Suprapubic skin (tissue), 4 donors: ENCODE results near the gene LTC4S. TPM values are rescaled to one million over a fixed set of nuclear protein-coding genes. Genes with fewer than 3 reads are reported as not detected.
A peak's percentile ranks its signal among the peaks of the same experiment; 100 is the strongest.

Experiments
- DNase-seq, 2 donors: peaks; one replicate each; pipeline ENCODE4 v3.0.0-alpha.2; 2019; ENCODE audit warnings: low spot score in 2 of 2
- H3K27ac ChIP-seq: fragments of 200-600 bp; sonication (generic); one replicate; pipeline ENCODE4 v1.5.1; 2019
- H3K27me3 ChIP-seq: fragments of 200-600 bp; sonication (generic); one replicate; pipeline ENCODE4 v1.5.1; 2019
- H3K36me3 ChIP-seq: fragments of 200-600 bp; sonication (generic); one replicate; pipeline ENCODE4 v1.5.1; 2019
- H3K4me1 ChIP-seq: fragments of 200-600 bp; sonication (generic); one replicate; pipeline ENCODE4 v1.5.1; 2019
- H3K4me3 ChIP-seq: fragments of 200-600 bp; sonication (generic); one replicate; pipeline ENCODE4 v1.5.1; 2019; ENCODE audit warnings: mild to moderate bottlenecking
- H3K9me3 ChIP-seq: fragments of 200-600 bp; sonication (generic); one replicate; pipeline ENCODE4 v1.5.1; 2019
- CTCF ChIP-seq, 2 donors: fragments of 200-600 bp in 1 of 2; fragments of 450-650 bp in 1 of 2; sonication (generic) in 1 of 2; IDR thresholded peaks; one replicate each; pipeline ENCODE4 v1.5.1; 2016 to 2019; ENCODE audit warnings: antibody characterized with exemption in 2 of 2, mild to moderate bottlenecking in 1 of 2, moderate library complexity in 1 of 2
- EP300 ChIP-seq: sonication (generic); formaldehyde crosslinking; IDR thresholded peaks from one replicate; pipeline ENCODE4 v1.6.1; 2017; ENCODE audit warnings: antibody characterized with exemption
- POLR2A ChIP-seq, 2 donors: fragments of 450-650 bp; IDR thresholded peaks; one replicate each; pipeline ENCODE4 v1.6.1; 2017; ENCODE audit warnings: antibody characterized with exemption in 2 of 2, mild to moderate bottlenecking in 2 of 2, moderate library complexity in 2 of 2
- POLR2AphosphoS5 ChIP-seq, 3 donors: sonication (generic); formaldehyde crosslinking; IDR thresholded peaks; one replicate each; pipeline ENCODE4 v1.6.1; 2017; ENCODE audit warnings: antibody characterized with exemption in 3 of 3
- WGBS: methylation state at CpG from one replicate; pipeline ENCODE4 v1.1.5; 2018; 5-methylcytosine and 5-hydroxymethylcytosine counted together
- total RNA-seq, 4 donors: library from RNA; depleted of rRNA; stranded (reverse); fragments of >200 nt; gene quantifications; one replicate each; pipeline ENCODE4 v1.1.0, GENCODE V29; 2016

The LTC4S gene
- total RNA-seq, 4 donors from 2014 or later = 3.5 to 7.9 (median 4.5) TPM

GRCh38 chr5:179763215-179763945, 30.4 kb upstream of the LTC4S start:
- Histone ChIP-seq H3K9me3 (no peaks in the 10 kb centered on the region), H3K36me3 (peaks cover 15% of the 10 kb centered on the region), H3K4me3 (no peak overlapping the region), H3K4me1 (peaks cover 67% of the 10 kb centered on the region), H3K27me3 (no peaks in the 10 kb centered on the region), H3K27ac (peak overlapping the region; percentile 45)
- WGBS = 27% methylated on average over 10 of the region's 10 CpGs
- TF ChIP-seq CTCF (IDR thresholded peaks at IDR 0.05) = peak; percentile 80 to 83
- TF ChIP-seq POLR2A (IDR thresholded peaks at IDR 0.05) = no peak
- no peak for TF ChIP-seq POLR2AphosphoS5 (IDR thresholded peaks at IDR 0.05)
- no peak for TF ChIP-seq EP300
- peak in 1 of 2 donors; percentile 73 for DNase-seq

GRCh38 chr5:179764056-179764455, 29.7 kb upstream of the LTC4S start:
- Histone ChIP-seq H3K9me3 (no peaks in the 10 kb centered on the region), H3K27ac (no peak overlapping the region), H3K36me3 (peaks cover 21% of the 10 kb centered on the region), H3K4me1 (peaks cover 67% of the 10 kb centered on the region), H3K27me3 (no peaks in the 10 kb centered on the region), H3K4me3 (no peak overlapping the region)
- no peak for DNase-seq
- 74% methylated on average over 8 of the region's 8 CpGs for WGBS
- no peak for TF ChIP-seq CTCF (IDR thresholded peaks at IDR 0.05)
- TF ChIP-seq POLR2AphosphoS5 (IDR thresholded peaks at IDR 0.05) = no peak
- TF ChIP-seq POLR2A (IDR thresholded peaks at IDR 0.05) = no peak
- TF ChIP-seq EP300 = no peak

DNA sequence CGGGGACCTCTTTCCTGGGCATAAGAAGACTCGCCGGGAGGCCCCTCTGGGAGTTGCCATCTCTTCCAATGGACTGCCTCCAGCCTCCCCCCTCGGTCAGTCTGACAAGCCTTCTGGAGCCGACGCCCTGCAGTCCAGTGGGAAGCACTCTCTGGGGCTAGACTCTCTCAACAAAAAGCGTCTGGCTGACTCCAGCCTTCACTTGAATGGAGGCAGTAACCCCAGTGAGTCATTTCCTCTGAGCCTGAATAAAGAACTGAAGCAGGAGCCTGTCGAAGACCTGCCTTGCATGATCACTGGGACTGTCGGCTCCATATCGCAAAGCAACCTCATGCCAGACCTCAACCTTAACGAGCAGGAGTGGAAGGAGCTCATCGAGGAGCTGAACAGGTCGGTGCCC, 28.4 kb upstream of the LTC4S start:
- H3K4me3 ChIP-seq = no peak overlapping the region
- no peak overlapping the region for H3K27ac ChIP-seq
- H3K36me3 ChIP-seq = peaks cover 34% of the 10 kb centered on the region
- no peaks in the 10 kb centered on the region for H3K9me3 ChIP-seq
- no peaks in the 10 kb centered on the region for H3K27me3 ChIP-seq
- no peak for DNase-seq
- TF ChIP-seq POLR2A (IDR thresholded peaks at IDR 0.05) = no peak
- no peak for TF ChIP-seq POLR2AphosphoS5 (IDR thresholded peaks at IDR 0.05)
- no peak for TF ChIP-seq EP300
- no peak for TF ChIP-seq CTCF (IDR thresholded peaks at IDR 0.05)
- WGBS = 44% methylated on average over 13 of the region's 13 CpGs
- H3K4me1 ChIP-seq = peaks cover 62% of the 10 kb centered on the region

DNA sequence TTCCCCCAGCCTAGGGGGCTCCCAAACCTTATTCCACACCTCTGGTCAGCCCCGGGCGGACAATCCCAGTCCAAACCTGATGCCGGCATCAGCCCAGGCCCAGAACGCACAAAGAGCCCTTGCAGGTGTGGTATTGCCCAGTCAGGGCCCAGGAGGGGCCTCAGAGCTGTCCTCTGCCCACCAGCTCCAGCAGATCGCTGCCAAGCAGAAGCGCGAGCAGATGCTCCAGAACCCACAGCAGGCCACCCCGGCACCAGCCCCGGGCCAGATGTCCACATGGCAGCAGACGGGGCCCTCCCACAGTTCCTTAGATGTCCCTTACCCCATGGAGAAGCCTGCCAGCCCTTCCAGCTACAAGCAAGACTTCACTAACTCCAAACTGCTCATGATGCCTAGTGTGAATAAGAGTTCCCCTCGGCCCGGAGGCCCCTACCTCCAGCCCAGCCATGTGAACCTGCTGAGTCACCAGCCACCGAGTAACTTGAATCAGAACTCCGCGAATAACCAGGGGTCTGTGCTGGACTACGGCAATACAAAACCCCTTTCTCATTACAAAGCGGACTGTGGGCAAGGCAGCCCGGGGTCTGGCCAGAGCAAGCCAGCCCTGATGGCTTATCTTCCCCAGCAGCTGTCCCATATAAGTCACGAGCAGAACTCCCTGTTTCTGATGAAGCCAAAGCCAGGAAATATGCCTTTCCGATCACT, 27.6 kb upstream of the LTC4S start:
- WGBS = 68% methylated on average over 10 of the region's 20 CpGs
- Histone ChIP-seq H3K36me3 (peaks cover 42% of the 10 kb centered on the region), H3K4me1 (peaks cover 59% of the 10 kb centered on the region), H3K4me3 (no peak overlapping the region), H3K9me3 (no peaks in the 10 kb centered on the region), H3K27ac (no peak overlapping the region), H3K27me3 (no peaks in the 10 kb centered on the region)
- DNase-seq = no peak
- TF ChIP-seq CTCF (IDR thresholded peaks at IDR 0.05) (no peak), EP300 (no peak), POLR2A (IDR thresholded peaks at IDR 0.05) (no peak), POLR2AphosphoS5 (IDR thresholded peaks at IDR 0.05) (no peak)

DNA sequence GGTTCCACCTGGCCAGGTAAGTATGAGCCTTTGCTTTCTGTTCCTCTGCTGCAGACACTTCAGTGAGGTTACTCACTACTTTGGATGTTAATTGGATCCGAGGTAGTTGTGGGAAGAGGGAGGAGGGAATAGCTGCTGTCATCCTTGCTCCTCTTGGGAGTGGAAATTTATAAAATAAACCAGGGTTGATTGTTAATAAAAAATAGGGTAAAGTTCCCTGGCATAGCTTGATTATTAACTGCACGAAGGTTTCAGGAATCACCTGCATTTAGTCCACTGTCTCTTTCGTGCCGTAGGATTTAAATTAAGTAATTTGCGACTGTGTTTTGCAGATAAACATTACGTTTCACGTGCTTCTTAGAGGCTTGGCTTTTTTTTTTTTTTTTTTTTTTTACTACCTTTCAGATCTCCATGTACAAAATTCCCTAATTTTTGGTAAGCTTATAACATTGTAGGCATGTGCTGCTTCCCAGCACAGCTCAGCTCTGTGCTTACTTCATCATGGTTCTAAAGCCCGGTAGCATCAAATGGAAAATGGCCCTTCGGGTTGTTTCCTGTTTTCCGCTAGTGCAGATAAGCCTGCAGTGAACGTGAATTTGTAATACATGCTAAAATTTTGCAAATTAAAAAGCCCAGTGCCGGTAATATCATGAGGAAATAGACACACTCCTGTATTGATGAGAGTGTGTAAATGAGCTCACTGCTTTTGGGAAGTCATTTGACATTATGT, 26.9 kb upstream of the LTC4S start:
- peaks cover 49% of the 10 kb centered on the region for H3K36me3 ChIP-seq
- DNase-seq = no peak
- H3K4me1 ChIP-seq = peaks cover 52% of the 10 kb centered on the region
- H3K4me3 ChIP-seq = no peak overlapping the region
- WGBS = 70% methylated on average over 12 of the region's 12 CpGs
- TF ChIP-seq POLR2A (IDR thresholded peaks at IDR 0.05) = no peak
- TF ChIP-seq EP300 = no peak
- TF ChIP-seq CTCF (IDR thresholded peaks at IDR 0.05) = no peak
- no peak for TF ChIP-seq POLR2AphosphoS5 (IDR thresholded peaks at IDR 0.05)
- no peaks in the 10 kb centered on the region for H3K9me3 ChIP-seq
- H3K27me3 ChIP-seq = no peaks in the 10 kb centered on the region
- no peak overlapping the region for H3K27ac ChIP-seq
